ENCODE measurements around the gene PPP1R26. TPM values are rescaled to one million over a fixed set of nuclear protein-coding genes. Genes with fewer than 3 reads are reported as not detected.
"Not testable (repeated sequence)": the region's sequence is repeated elsewhere in the genome, so short reads cannot be mapped to it uniquely, and the experiment has no call there.

The PPP1R26 gene
- total RNA-seq, 1 experiment from 2014 or later: 0.22 TPM

GRCh38 chr9:135454737-135455136, 24.8 kb upstream of the PPP1R26 start:
- Histone ChIP-seq H3K79me2 (ENCODE audit: low read length) (no peaks in the 10 kb centered on the region), H3K9ac (ENCODE audit: low read length) (no peak overlapping the region), H3K9me3 (ENCODE audit: low read length) (no peaks in the 10 kb centered on the region), H3K4me3 (ENCODE audit: low read length) (no peak overlapping the region), H3K4me1 (ENCODE audit: low read length) (no peaks in the 10 kb centered on the region), H3K27ac (ENCODE audit: low read length) (no peak overlapping the region), H2AFZ (ENCODE audit: low read length) (no peak overlapping the region), H3K4me2 (ENCODE audit: low read depth, low read length, poor library complexity, severe bottlenecking) (no peak overlapping the region), H4K20me1 (ENCODE audit: insufficient read depth, low read depth, low read length) (no peaks in the 10 kb centered on the region), H3K9me2 (replicated peaks; ENCODE audit: insufficient read depth, low read length) (no peaks in the 10 kb centered on the region), H3K36me3 (ENCODE audit: insufficient read depth, low read length) (no peaks in the 10 kb centered on the region), H3K27me3 (ENCODE audit: low read length) (no peaks in the 10 kb centered on the region)
- DNase-seq: no peak

DNA sequence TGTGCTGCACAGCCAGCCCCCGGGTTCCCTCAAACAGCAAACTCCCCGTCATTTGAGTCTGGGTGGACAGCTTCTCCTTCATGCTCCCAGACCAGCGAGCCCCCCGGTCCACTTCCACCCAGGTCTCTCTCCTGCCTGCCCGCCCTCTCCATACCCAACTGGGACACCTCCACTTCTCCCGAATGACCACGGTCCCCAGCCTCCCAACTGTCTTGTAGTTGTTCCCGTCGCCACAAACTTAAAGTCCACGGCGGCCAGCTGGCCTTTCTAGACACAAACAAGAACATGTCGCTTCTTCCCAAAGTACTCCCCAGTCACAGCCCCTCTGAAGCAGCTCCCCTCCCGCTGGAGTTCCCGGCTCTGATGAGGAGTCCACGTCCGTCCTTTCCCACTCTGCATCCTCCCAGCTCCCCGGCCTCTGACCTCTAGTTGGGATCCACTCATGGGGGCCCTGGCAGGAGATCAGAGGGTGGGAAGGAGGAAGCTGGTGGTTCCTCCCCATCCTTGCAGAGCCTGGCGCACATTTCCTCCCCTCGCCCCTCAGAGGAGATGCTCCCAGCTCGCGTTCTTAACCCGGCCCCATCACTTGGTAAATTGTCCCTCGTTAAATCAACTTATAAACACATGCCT, 24.1 kb upstream of the PPP1R26 start:
- Histone ChIP-seq H3K4me2 (ENCODE audit: low read depth, low read length, poor library complexity, severe bottlenecking) (no peak overlapping the region), H3K27ac (ENCODE audit: low read length) (no peak overlapping the region), H3K9me2 (replicated peaks; ENCODE audit: insufficient read depth, low read length) (no peaks in the 10 kb centered on the region), H3K9me3 (ENCODE audit: low read length) (no peaks in the 10 kb centered on the region), H3K4me3 (ENCODE audit: low read length) (no peak overlapping the region), H3K9ac (ENCODE audit: low read length) (no peak overlapping the region), H4K20me1 (ENCODE audit: insufficient read depth, low read depth, low read length) (no peaks in the 10 kb centered on the region), H3K79me2 (ENCODE audit: low read length) (no peaks in the 10 kb centered on the region), H3K27me3 (ENCODE audit: low read length) (no peaks in the 10 kb centered on the region), H3K36me3 (ENCODE audit: insufficient read depth, low read length) (no peaks in the 10 kb centered on the region), H3K4me1 (ENCODE audit: low read length) (no peaks in the 10 kb centered on the region), H2AFZ (ENCODE audit: low read length) (no peak overlapping the region)
- no peak for DNase-seq

DNA sequence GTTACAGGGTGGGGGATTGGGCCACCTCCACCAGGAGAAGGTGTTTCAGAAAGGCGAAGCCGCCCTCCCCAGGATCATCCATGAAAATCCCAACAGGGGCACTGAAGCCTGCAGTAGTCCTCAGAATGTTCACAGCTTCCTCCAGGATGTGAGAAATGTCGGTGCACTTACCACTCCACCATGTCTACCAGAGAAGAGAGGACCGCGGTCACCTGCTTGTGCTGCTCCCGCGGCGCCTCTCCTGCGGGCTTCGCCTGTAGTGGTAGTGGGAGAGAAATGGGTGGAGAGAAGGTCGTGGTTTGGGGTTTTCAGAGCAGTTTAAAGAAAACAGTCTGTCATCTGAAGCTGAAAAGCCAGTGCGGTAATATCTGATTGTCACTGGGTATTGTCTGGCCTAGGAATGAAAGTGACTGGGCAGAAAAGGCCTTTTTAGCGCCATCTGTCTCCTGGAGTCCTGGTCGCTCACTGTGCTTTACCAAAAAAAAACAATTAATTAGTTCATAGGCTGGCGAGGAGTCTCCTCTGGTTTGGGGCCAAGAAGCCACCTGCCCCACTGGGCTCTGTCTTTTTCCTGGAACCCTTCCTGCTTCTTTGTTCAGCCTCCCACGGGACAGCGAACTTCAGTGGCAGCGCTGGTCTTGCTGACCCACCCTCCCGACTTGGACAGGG, 23.0 kb upstream of the PPP1R26 start:
- Histone ChIP-seq H3K36me3 (ENCODE audit: insufficient read depth, low read length) (no peaks in the 10 kb centered on the region), H3K79me2 (ENCODE audit: low read length) (no peaks in the 10 kb centered on the region), H3K4me1 (ENCODE audit: low read length) (no peaks in the 10 kb centered on the region), H3K9me3 (ENCODE audit: low read length) (no peaks in the 10 kb centered on the region), H4K20me1 (ENCODE audit: insufficient read depth, low read depth, low read length) (no peaks in the 10 kb centered on the region), H3K4me2 (ENCODE audit: low read depth, low read length, poor library complexity, severe bottlenecking) (no peak overlapping the region), H3K27ac (ENCODE audit: low read length) (no peak overlapping the region), H3K9me2 (replicated peaks; ENCODE audit: insufficient read depth, low read length) (no peaks in the 10 kb centered on the region), H3K9ac (ENCODE audit: low read length) (no peak overlapping the region), H3K4me3 (ENCODE audit: low read length) (no peak overlapping the region), H3K27me3 (ENCODE audit: low read length) (no peaks in the 10 kb centered on the region), H2AFZ (ENCODE audit: low read length) (no peak overlapping the region)
- no peak for DNase-seq

DNA sequence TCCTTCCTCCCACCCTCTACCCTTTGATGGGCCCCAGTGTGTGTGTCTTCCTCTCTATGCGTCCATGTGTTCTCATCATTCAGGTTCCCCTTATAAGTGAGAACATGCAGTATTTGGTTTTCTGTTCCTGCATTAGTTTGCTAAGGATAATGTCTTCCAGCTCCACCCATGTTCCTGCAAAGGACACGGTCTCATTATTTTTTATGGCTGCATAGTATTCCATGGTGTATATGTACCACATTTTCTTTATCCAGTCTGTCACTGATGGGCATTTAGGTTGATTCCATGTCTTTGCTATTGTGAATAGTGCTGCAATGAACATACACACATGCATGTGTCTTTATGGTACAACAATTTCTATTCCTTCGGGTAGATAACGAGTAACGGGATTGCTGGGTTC, 21.1 kb upstream of the PPP1R26 start:
- H3K36me3 ChIP-seq (ENCODE audit: insufficient read depth, low read length); H3K4me3 ChIP-seq (ENCODE audit: low read length); H3K27ac ChIP-seq (ENCODE audit: low read length); H3K9ac ChIP-seq (ENCODE audit: low read length); H3K9me2 ChIP-seq (replicated peaks; ENCODE audit: insufficient read depth, low read length); H3K9me3 ChIP-seq (ENCODE audit: low read length); H3K79me2 ChIP-seq (ENCODE audit: low read length); DNase-seq; H3K4me1 ChIP-seq (ENCODE audit: low read length); H3K27me3 ChIP-seq (ENCODE audit: low read length); H3K4me2 ChIP-seq (ENCODE audit: low read depth, low read length, poor library complexity, severe bottlenecking); H4K20me1 ChIP-seq (ENCODE audit: insufficient read depth, low read depth, low read length); H2AFZ ChIP-seq (ENCODE audit: low read length): not testable (repeated sequence)

GRCh38 chr9:135461936-135462335, 17.6 kb upstream of the PPP1R26 start:
- Histone ChIP-seq H2AFZ (ENCODE audit: low read length) (no peak overlapping the region), H3K36me3 (ENCODE audit: insufficient read depth, low read length) (no peaks in the 10 kb centered on the region), H3K9me3 (ENCODE audit: low read length) (no peaks in the 10 kb centered on the region), H3K27ac (ENCODE audit: low read length) (no peak overlapping the region), H3K79me2 (ENCODE audit: low read length) (no peaks in the 10 kb centered on the region), H3K9me2 (replicated peaks; ENCODE audit: insufficient read depth, low read length) (no peaks in the 10 kb centered on the region), H4K20me1 (ENCODE audit: insufficient read depth, low read depth, low read length) (no peaks in the 10 kb centered on the region), H3K9ac (ENCODE audit: low read length) (no peak overlapping the region), H3K27me3 (ENCODE audit: low read length) (no peaks in the 10 kb centered on the region), H3K4me1 (ENCODE audit: low read length) (no peaks in the 10 kb centered on the region), H3K4me3 (ENCODE audit: low read length) (no peak overlapping the region), H3K4me2 (ENCODE audit: low read depth, low read length, poor library complexity, severe bottlenecking) (no peak overlapping the region)
- DNase-seq: no peak

- no peak overlapping the region for H2AFZ ChIP-seq (ENCODE audit: low read length)
- H3K4me2 ChIP-seq (ENCODE audit: low read depth, low read length, poor library complexity, severe bottlenecking): no peak overlapping the region
- H3K9ac ChIP-seq (ENCODE audit: low read length): no peak overlapping the region
- H3K4me1 ChIP-seq (ENCODE audit: low read length): no peaks in the 10 kb centered on the region
- no peaks in the 10 kb centered on the region for H3K79me2 ChIP-seq (ENCODE audit: low read length)
- H3K9me3 ChIP-seq (ENCODE audit: low read length): no peaks in the 10 kb centered on the region
- H4K20me1 ChIP-seq (ENCODE audit: insufficient read depth, low read depth, low read length): no peaks in the 10 kb centered on the region
- no peak overlapping the region for H3K4me3 ChIP-seq (ENCODE audit: low read length)
- H3K36me3 ChIP-seq (ENCODE audit: insufficient read depth, low read length): no peaks in the 10 kb centered on the region
- H3K27me3 ChIP-seq (ENCODE audit: low read length): no peaks in the 10 kb centered on the region
- no peaks in the 10 kb centered on the region for H3K9me2 ChIP-seq (replicated peaks; ENCODE audit: insufficient read depth, low read length)
- DNase-seq: no peak
- no peak overlapping the region for H3K27ac ChIP-seq (ENCODE audit: low read length)
Observed at GRCh38 chr9:135463140-135463539, 16.4 kb upstream of the PPP1R26 start.

GRCh38 chr9:135464181-135464580, 15.4 kb upstream of the PPP1R26 start:
- Histone ChIP-seq H3K27me3 (ENCODE audit: low read length) (no peaks in the 10 kb centered on the region), H3K9me3 (ENCODE audit: low read length) (no peaks in the 10 kb centered on the region), H4K20me1 (ENCODE audit: insufficient read depth, low read depth, low read length) (no peaks in the 10 kb centered on the region), H3K9ac (ENCODE audit: low read length) (no peak overlapping the region), H3K4me1 (ENCODE audit: low read length) (no peaks in the 10 kb centered on the region), H3K79me2 (ENCODE audit: low read length) (no peaks in the 10 kb centered on the region), H3K27ac (ENCODE audit: low read length) (no peak overlapping the region), H2AFZ (ENCODE audit: low read length) (no peak overlapping the region), H3K9me2 (replicated peaks; ENCODE audit: insufficient read depth, low read length) (no peaks in the 10 kb centered on the region), H3K36me3 (ENCODE audit: insufficient read depth, low read length) (no peaks in the 10 kb centered on the region), H3K4me2 (ENCODE audit: low read depth, low read length, poor library complexity, severe bottlenecking) (no peak overlapping the region), H3K4me3 (ENCODE audit: low read length) (no peak overlapping the region)
- DNase-seq: no peak

- Histone ChIP-seq H3K36me3 (ENCODE audit: insufficient read depth, low read length) (no peaks in the 10 kb centered on the region), H3K4me3 (ENCODE audit: low read length) (no peak overlapping the region)
Observed at GRCh38 chr9:135468854-135469521, 10.6 kb upstream of the PPP1R26 start.

More at GRCh38 chr9:135468854-135469521, 10.6 kb upstream of the PPP1R26 start:
- DNase-seq: no peak
- no peaks in the 10 kb centered on the region for H3K9me2 ChIP-seq (replicated peaks; ENCODE audit: insufficient read depth, low read length)
- no peaks in the 10 kb centered on the region for H4K20me1 ChIP-seq (ENCODE audit: insufficient read depth, low read depth, low read length)
- no peak overlapping the region for H3K4me2 ChIP-seq (ENCODE audit: low read depth, low read length, poor library complexity, severe bottlenecking)
- H3K9ac ChIP-seq (ENCODE audit: low read length): no peak overlapping the region
- H2AFZ ChIP-seq (ENCODE audit: low read length): no peak overlapping the region
- H3K79me2 ChIP-seq (ENCODE audit: low read length): no peaks in the 10 kb centered on the region
- no peaks in the 10 kb centered on the region for H3K27me3 ChIP-seq (ENCODE audit: low read length)
- H3K9me3 ChIP-seq (ENCODE audit: low read length): no peaks in the 10 kb centered on the region
- no peak overlapping the region for H3K27ac ChIP-seq (ENCODE audit: low read length)
- no peaks in the 10 kb centered on the region for H3K4me1 ChIP-seq (ENCODE audit: low read length)
